Sigmoid colon (tissue), 7 donors: Measurements from ENCODE around the gene ADISSP. TPM values are rescaled to one million over a fixed set of nuclear protein-coding genes. Genes with fewer than 3 reads are reported as not detected.

ENCODE experiments used
- DNase-seq: peaks from one replicate; pipeline ENCODE4 v3.0.0-alpha.2; 2019
- H3K27ac ChIP-seq, 4 donors: fragments of 200-600 bp; sonication (generic); one replicate each; pipeline ENCODE4 v1.5.1; 2016 to 2019; ENCODE audit warnings: mild to moderate bottlenecking in 1 of 4
- H3K27me3 ChIP-seq, 3 donors: fragments of 200-600 bp; sonication (generic); one replicate each; pipeline ENCODE4 v1.5.1; 2019; ENCODE audit warnings: mild to moderate bottlenecking in 1 of 3
- H3K36me3 ChIP-seq, 4 donors: fragments of 200-600 bp; sonication (generic); one replicate each; pipeline ENCODE4 v1.5.1; 2016 to 2019
- H3K4me1 ChIP-seq, 4 donors: fragments of 200-600 bp; sonication (generic); one replicate each; pipeline ENCODE4 v1.5.1; 2017 to 2019
- H3K4me3 ChIP-seq, 4 donors: fragments of 200-600 bp; sonication (generic); one replicate each; pipeline ENCODE4 v1.5.1; 2017 to 2019; ENCODE audit warnings: mild to moderate bottlenecking in 2 of 4, moderate library complexity in 1 of 4
- H3K9me3 ChIP-seq, 4 donors: fragments of 200-600 bp in 3 of 4; sonication (generic) in 3 of 4; one replicate each; pipeline versions ENCODE4 v1.5.1 to v1.6.1; 2013 to 2019
- EP300 ChIP-seq, 4 donors: sonication (generic); formaldehyde crosslinking; IDR thresholded peaks; one replicate each; pipeline ENCODE4 v1.6.1; 2017; ENCODE audit warnings: antibody characterized with exemption in 4 of 4
- POLR2A ChIP-seq, 2 donors: fragments of 450-650 bp; IDR thresholded peaks; one replicate each; pipeline ENCODE4 v1.6.1; 2016; ENCODE audit warnings: antibody characterized with exemption in 2 of 2, mild to moderate bottlenecking in 2 of 2, moderate library complexity in 2 of 2
- POLR2AphosphoS5 ChIP-seq, 4 donors: sonication (generic); formaldehyde crosslinking; IDR thresholded peaks; one replicate each; pipeline ENCODE4 v1.6.1; 2017; ENCODE audit warnings: antibody characterized with exemption in 4 of 4
- WGBS, 2 donors: extraction: QIAGEN DNeasy Blood & Tissue Kit; methylation state at CpG; one replicate each; pipeline ENCODE4 v1.1.7; 2013; 5-methylcytosine and 5-hydroxymethylcytosine counted together
- intact Hi-C: fragments of 100-400 bp; cut with DNase I; formaldehyde crosslinking; loops from one replicate; pipeline ENCODE4 v1.15.1; 2023
- polyA plus RNA-seq, 3 donors: library from polyadenylated mRNA; stranded (reverse); fragments of 200-250 nt; gene quantifications; one replicate each; pipeline ENCODE4 v1.2.3, GENCODE V29; 2013
- total RNA-seq, 4 donors: library from RNA; depleted of rRNA; stranded (reverse); fragments of >200 nt; gene quantifications; one replicate each; pipeline ENCODE4 v1.1.0, GENCODE V29; 2016
- TF ChIP-seq, protein P1 (sequence below), 4 experiments: fragments of 450-650 bp in 3 of 4; fragments of 200-600 bp in 1 of 4; IDR thresholded peaks; one replicate each; pipeline ENCODE4 v1.5.1; 2016 to 2019; ENCODE audit warnings: antibody characterized with exemption in 4 of 4, mild to moderate bottlenecking in 3 of 4, moderate library complexity in 2 of 4
- donor health status: healthy with polysubstance abuse.
- donor health status: Bipolar disorder and iron deficiency.
- donor health status: healthy.

ADISSP gene
- total and polyA plus RNA-seq, 7 donors, result 15.7 to 116 (median 53.2) TPM

DNA sequence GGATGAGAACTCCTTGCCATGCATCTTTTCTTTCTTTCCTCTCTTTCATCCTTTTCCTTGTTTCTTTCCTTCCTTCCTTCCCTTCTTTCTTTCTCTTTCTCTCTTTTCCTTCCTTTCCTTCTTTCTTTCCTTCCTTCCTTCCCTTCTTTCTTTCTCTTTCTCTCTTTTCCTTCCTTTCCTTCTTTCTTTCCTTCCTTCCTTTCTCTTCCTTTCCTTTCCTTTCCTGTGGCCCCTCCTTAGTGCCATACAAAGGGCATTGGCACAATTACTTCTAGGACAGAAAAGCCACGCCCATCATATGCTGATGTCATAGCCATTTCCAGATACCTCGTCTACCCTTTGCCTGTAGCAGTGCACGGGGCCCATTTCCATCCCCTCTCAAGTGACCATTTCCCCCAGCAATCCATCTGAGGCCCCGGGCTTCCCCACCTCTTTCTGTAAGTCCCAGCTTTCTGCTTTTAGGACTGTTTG is 21.2 kb upstream of the ADISSP start:
- WGBS, 2 donors, result 17 to 53% methylated on average over 4 of the region's 4 CpGs
- H3K9me3 ChIP-seq, result no peaks in the 10 kb centered on the region
- intact Hi-C loops, result loop anchor here (10.0 kb wide), 1 partner anchor 226 kb away; the partner anchor contains the start of gene RNF24
- no peak overlapping the region for H3K4me3 ChIP-seq
- no peak for DNase-seq
- TF ChIP-seq EP300 (IDR thresholded peaks at IDR 0.05) (no peak), POLR2A (IDR thresholded peaks at IDR 0.05) (no peak), POLR2AphosphoS5 (IDR thresholded peaks at IDR 0.05) (no peak)
- TF ChIP-seq, protein P1, sequence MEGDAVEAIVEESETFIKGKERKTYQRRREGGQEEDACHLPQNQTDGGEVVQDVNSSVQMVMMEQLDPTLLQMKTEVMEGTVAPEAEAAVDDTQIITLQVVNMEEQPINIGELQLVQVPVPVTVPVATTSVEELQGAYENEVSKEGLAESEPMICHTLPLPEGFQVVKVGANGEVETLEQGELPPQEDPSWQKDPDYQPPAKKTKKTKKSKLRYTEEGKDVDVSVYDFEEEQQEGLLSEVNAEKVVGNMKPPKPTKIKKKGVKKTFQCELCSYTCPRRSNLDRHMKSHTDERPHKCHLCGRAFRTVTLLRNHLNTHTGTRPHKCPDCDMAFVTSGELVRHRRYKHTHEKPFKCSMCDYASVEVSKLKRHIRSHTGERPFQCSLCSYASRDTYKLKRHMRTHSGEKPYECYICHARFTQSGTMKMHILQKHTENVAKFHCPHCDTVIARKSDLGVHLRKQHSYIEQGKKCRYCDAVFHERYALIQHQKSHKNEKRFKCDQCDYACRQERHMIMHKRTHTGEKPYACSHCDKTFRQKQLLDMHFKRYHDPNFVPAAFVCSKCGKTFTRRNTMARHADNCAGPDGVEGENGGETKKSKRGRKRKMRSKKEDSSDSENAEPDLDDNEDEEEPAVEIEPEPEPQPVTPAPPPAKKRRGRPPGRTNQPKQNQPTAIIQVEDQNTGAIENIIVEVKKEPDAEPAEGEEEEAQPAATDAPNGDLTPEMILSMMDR (IDR thresholded peaks at IDR 0.05), result no peak
- H3K4me1 ChIP-seq, result peaks cover 0 to 32% (median 29%) of the 10 kb centered on the region in 4 donors
- no peaks in the 10 kb centered on the region for H3K27me3 ChIP-seq
- H3K27ac ChIP-seq, result peak overlapping the region in 1 of 4 donors; percentile 37
- peaks cover 0 to 7% (median 0%) of the 10 kb centered on the region in 4 donors for H3K36me3 ChIP-seq

DNA sequence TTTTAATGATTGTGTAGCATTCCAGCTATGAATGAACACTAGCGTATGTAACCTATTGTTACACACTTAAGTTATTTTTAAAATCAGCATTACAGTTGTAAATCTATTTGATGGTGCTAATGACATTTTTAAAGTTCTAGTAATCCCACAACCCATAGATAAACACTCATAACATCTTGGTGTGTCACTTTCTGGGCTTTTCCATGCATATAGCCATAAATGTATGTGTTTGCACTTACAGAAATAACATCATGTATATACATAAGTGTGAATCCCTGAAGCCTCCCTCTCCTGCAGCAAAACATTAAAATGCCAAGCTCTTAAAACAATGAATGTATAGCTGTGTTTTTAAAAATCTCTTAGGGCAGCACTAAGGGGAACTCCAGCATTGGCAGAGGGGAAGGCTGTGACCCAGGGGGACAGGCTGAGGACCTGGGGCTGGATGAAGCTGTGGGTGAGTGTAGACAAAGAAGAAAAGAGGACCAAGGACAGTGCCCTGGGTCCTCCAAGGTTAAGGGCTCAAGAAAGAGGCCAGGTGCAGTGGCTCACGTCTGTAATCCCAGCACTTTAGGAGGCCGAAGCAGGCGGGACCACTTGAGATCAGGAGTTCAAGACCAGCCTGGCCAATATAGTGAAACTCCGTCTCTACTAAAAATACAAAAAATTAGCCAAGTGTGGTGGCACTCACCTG is 19.9 kb upstream of the ADISSP start:
- intact Hi-C loops, result loop anchor here (2.0 to 10.0 kb wide), 2 partner anchors 67 to 227 kb away; partner anchors contain the start of gene RNF24

DNA sequence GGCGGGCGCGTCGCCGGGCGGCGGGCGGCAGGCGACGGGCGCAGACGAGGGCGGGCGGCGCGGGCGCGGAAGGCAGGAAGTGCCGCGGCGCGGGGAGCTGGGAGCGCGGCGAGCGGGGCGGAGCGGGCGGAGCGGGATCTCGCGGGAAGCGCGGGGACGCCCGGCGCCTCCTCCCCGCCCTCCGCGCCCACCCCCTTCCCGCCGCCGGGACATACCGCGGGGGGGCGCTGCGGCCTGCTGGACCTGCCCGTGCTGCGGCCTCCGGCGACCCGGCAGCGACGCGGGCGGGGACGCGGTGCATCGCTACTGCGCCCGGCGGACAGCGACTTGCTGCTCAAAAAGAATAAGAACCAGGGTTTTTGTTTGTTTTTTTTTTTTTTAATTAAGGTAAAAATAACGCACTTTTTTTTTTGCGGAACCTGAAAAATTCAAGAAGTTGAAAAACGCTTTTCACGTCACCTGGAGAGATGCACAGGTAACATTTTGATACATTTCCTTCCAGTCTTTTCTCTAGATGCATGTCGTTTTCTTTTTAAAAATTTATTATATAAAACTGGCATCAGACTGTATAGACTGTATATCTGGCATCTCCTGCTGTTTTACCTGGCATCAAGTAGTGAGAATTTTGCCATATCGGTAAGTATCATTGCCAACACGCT is 19.2 kb upstream of the ADISSP start, which contains the start of gene CENPB:
TSS of gene CENPB (minus strand) at position 76 of the 659 bp plus-strand sequence. CDS start 257 bp downstream, outside the sequence.
- Histone ChIP-seq H3K27me3 (no peaks in the 10 kb centered on the region), H3K9me3 (no peaks in the 10 kb centered on the region), H3K36me3 (peaks cover 0 to 7% (median 0%) of the 10 kb centered on the region in 4 donors), H3K27ac (peak within 1 kb of the TSS; percentile 84 to 92 (median 86)), H3K4me1 (peaks cover 0 to 41% (median 34%) of the 10 kb centered on the region in 4 donors), H3K4me3 (peak within 1 kb of the TSS; percentile 65 to 73 (median 68))
- TF ChIP-seq EP300 (IDR thresholded peaks at IDR 0.05) (no peak), POLR2AphosphoS5 (IDR thresholded peaks at IDR 0.05) (peak in 1 of 4 donors; percentile 27), POLR2A (IDR thresholded peaks at IDR 0.05) (no peak)
- TF ChIP-seq, protein P1 (IDR thresholded peaks at IDR 0.05), result peak; percentile 17 to 79 (median 39)
- intact Hi-C loops, result loop anchor here (1.0 to 10.0 kb wide), 3 partner anchors 34 to 228 kb away; partner anchors contain the start of genes AP5S1 and RNF24
- 3% methylated on average over 70 of the region's 70 CpGs for WGBS, 2 donors
- peak; percentile 94 for DNase-seq

More for the DNA sequence above, 19.9 kb upstream of the ADISSP start:
- Histone ChIP-seq H3K9me3 (no peaks in the 10 kb centered on the region), H3K27me3 (no peaks in the 10 kb centered on the region), H3K4me3 (peak overlapping the region in 2 of 4 donors; percentile 33 to 34), H3K36me3 (peaks cover 0 to 7% (median 0%) of the 10 kb centered on the region in 4 donors), H3K4me1 (peaks cover 0 to 41% (median 34%) of the 10 kb centered on the region in 4 donors), H3K27ac (peak overlapping the region; percentile 29 to 87 (median 66))
- TF ChIP-seq EP300 (IDR thresholded peaks at IDR 0.05), result no peak
- no peak for TF ChIP-seq POLR2AphosphoS5 (IDR thresholded peaks at IDR 0.05)
- no peak for TF ChIP-seq POLR2A (IDR thresholded peaks at IDR 0.05)
- TF ChIP-seq, protein P1 (IDR thresholded peaks at IDR 0.05), result no peak
- DNase-seq, result no peak
- WGBS, 2 donors, result 80 to 81% methylated on average over 5 of the region's 5 CpGs

DNA sequence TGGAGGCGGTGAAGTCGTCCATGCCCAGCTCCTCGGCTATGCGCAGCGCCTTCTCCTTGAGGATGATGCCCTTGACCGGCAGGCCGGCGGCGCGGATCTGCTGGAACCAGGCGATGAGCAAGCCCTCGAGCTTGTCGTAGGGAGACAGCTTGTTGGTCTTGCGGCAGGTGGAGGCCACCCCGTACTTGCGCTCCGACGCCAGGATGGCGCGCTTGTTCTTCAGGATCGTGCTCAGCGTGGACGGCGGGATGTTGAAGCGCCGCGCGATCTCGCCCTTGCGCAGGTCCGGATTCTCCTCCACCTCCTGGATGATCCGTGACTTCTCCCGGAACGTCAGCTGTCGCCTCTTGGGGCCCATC is 18.6 kb upstream of the ADISSP start:
- 2 to 4% methylated on average over 35 of the region's 35 CpGs for WGBS, 2 donors
- intact Hi-C loops, result loop anchor here (1.0 to 10.0 kb wide), 3 partner anchors 34 to 229 kb away; partner anchors contain the start of genes AP5S1 and RNF24
- H3K27ac ChIP-seq, result peak overlapping the region; percentile 84 to 92 (median 86)
- H3K36me3 ChIP-seq, result peaks cover 0 to 7% (median 0%) of the 10 kb centered on the region in 4 donors
- peak in 2 of 4 donors; percentile 10 to 36 for TF ChIP-seq POLR2AphosphoS5 (IDR thresholded peaks at IDR 0.05)
- no peak for TF ChIP-seq EP300 (IDR thresholded peaks at IDR 0.05)
- no peak for DNase-seq
- H3K9me3 ChIP-seq, result no peaks in the 10 kb centered on the region
- no peaks in the 10 kb centered on the region for H3K27me3 ChIP-seq
- H3K4me3 ChIP-seq, result peak overlapping the region; percentile 65 to 73 (median 68)
- peaks cover 0 to 47% (median 38%) of the 10 kb centered on the region in 4 donors for H3K4me1 ChIP-seq
